Measurements from ENCODE around the gene RSPH1. TPM values are rescaled to one million over a fixed set of nuclear protein-coding genes. Genes with fewer than 3 reads are reported as not detected.

RSPH1 gene
- total and polyA plus RNA-seq, 4 donors, result 0.09 to 0.17 (median 0.16) TPM; not detected in 1

DNA sequence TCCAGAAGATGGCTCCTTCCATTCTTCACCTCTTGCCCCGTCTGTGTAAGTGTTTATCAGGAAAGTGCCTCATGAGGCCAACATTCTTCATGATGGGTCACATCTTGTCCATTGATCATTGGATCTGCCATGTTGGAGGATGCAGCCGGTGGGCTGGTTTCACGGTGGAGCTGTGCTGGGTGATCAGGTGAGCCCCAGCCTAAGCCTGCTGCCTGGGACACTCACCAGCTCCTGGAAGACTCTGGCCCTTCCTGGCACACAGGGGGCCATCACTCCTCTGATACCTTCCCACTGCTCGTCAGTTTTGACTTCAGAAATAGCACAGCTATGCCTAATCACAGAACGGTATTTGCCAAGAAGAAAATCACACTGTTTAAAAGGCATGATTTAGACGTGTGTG is 54.1 kb downstream of the RSPH1 start:
- Histone ChIP-seq H3K27me3 (ENCODE audit: control insufficient read depth in 4 of 4, insufficient read depth in 4 of 4, low read length in 3 of 4) (peaks cover 0 to 3% (median 0%) of the 10 kb centered on the region in 4 donors), H3K4me1 (ENCODE audit: control insufficient read depth in 4 of 4, insufficient read depth in 4 of 4, low read length in 3 of 4) (no peaks in the 10 kb centered on the region), H3K9me3 (ENCODE audit: control insufficient read depth in 4 of 4, low read length in 3 of 4) (no peaks in the 10 kb centered on the region), H3K9ac (ENCODE audit: low read depth in 1 of 2, low read length in 2 of 2) (no peak overlapping the region), H3K4me3 (ENCODE audit: low read depth in 1 of 3, low read length in 3 of 3) (no peak overlapping the region), H3K36me3 (ENCODE audit: control insufficient read depth in 4 of 4, insufficient read depth in 3 of 4, low read depth in 1 of 4, low read length in 3 of 4) (no peaks in the 10 kb centered on the region), H3K27ac (ENCODE audit: low read depth in 1 of 2, low read length in 2 of 2) (no peak overlapping the region)
- WGBS, result 75% methylated on average over 6 of the region's 6 CpGs
- TF ChIP-seq, protein P1, sequence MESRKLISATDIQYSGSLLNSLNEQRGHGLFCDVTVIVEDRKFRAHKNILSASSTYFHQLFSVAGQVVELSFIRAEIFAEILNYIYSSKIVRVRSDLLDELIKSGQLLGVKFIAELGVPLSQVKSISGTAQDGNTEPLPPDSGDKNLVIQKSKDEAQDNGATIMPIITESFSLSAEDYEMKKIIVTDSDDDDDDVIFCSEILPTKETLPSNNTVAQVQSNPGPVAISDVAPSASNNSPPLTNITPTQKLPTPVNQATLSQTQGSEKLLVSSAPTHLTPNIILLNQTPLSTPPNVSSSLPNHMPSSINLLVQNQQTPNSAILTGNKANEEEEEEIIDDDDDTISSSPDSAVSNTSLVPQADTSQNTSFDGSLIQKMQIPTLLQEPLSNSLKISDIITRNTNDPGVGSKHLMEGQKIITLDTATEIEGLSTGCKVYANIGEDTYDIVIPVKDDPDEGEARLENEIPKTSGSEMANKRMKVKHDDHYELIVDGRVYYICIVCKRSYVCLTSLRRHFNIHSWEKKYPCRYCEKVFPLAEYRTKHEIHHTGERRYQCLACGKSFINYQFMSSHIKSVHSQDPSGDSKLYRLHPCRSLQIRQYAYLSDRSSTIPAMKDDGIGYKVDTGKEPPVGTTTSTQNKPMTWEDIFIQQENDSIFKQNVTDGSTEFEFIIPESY (IDR thresholded peaks at IDR 0.05), result no peak
- TF ChIP-seq, protein P2, sequence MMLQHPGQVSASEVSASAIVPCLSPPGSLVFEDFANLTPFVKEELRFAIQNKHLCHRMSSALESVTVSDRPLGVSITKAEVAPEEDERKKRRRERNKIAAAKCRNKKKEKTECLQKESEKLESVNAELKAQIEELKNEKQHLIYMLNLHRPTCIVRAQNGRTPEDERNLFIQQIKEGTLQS (IDR thresholded peaks at IDR 0.05), result no peak
- TF ChIP-seq FOXA2 (IDR thresholded peaks at IDR 0.05), result no peak
- no peak for DNase-seq (ENCODE audit: low spot score)

DNA sequence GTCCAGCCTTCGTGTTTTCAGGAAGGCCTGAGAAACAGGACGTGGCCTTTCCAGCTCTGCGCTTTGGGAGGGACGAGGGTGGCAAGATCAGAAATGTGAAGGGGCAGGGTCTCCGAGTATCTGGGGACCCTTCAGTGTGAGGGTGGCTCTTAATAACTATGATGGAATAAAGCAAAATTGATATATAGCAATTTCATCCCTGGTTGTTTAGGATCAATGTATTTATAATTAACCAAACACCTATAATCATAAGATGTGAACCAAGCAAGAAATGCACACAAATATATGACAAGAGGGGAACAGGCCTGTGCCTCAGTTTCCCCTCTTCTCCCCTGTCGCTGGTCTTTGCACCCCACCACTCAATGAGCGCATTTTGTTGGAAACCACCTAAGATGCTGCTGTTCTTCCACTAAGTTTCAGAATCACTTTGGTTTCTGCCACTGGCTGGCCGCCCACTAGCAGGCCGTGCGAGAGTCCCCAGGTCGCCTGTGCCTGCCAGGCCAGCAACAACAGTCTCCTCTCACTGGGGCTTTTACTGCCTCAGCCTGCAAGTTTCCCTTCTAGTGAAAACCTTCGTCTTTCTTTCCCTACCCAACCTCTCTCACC is 55.7 kb downstream of the RSPH1 start:
- 81% methylated on average over 12 of the region's 12 CpGs for WGBS
- H3K9ac ChIP-seq (ENCODE audit: low read depth in 1 of 2, low read length in 2 of 2), result no peak overlapping the region
- no peaks in the 10 kb centered on the region for H3K9me3 ChIP-seq (ENCODE audit: control insufficient read depth in 4 of 4, low read length in 3 of 4)
- H3K4me1 ChIP-seq (ENCODE audit: control insufficient read depth in 4 of 4, insufficient read depth in 4 of 4, low read length in 3 of 4), result no peaks in the 10 kb centered on the region
- H3K27me3 ChIP-seq (ENCODE audit: control insufficient read depth in 4 of 4, insufficient read depth in 4 of 4, low read length in 3 of 4), result peaks cover 0 to 3% (median 0%) of the 10 kb centered on the region in 4 donors
- TF ChIP-seq GABPA (IDR thresholded peaks at IDR 0.05 in 1 of 2, conservative IDR thresholded peaks at IDR 0.05 in 1 of 2), result no peak
- TF ChIP-seq HNF4G (IDR thresholded peaks at IDR 0.05), result no peak
- no peak for TF ChIP-seq TAF1 (conservative IDR thresholded peaks at IDR 0.05)
- TF ChIP-seq RXRA (IDR thresholded peaks at IDR 0.05), result no peak
- TF ChIP-seq, protein P3, sequence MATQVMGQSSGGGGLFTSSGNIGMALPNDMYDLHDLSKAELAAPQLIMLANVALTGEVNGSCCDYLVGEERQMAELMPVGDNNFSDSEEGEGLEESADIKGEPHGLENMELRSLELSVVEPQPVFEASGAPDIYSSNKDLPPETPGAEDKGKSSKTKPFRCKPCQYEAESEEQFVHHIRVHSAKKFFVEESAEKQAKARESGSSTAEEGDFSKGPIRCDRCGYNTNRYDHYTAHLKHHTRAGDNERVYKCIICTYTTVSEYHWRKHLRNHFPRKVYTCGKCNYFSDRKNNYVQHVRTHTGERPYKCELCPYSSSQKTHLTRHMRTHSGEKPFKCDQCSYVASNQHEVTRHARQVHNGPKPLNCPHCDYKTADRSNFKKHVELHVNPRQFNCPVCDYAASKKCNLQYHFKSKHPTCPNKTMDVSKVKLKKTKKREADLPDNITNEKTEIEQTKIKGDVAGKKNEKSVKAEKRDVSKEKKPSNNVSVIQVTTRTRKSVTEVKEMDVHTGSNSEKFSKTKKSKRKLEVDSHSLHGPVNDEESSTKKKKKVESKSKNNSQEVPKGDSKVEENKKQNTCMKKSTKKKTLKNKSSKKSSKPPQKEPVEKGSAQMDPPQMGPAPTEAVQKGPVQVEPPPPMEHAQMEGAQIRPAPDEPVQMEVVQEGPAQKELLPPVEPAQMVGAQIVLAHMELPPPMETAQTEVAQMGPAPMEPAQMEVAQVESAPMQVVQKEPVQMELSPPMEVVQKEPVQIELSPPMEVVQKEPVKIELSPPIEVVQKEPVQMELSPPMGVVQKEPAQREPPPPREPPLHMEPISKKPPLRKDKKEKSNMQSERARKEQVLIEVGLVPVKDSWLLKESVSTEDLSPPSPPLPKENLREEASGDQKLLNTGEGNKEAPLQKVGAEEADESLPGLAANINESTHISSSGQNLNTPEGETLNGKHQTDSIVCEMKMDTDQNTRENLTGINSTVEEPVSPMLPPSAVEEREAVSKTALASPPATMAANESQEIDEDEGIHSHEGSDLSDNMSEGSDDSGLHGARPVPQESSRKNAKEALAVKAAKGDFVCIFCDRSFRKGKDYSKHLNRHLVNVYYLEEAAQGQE (IDR thresholded peaks at IDR 0.05), result no peak
- TF ChIP-seq HNF4A (conservative IDR thresholded peaks at IDR 0.05), result no peak
- TF ChIP-seq, protein P4, sequence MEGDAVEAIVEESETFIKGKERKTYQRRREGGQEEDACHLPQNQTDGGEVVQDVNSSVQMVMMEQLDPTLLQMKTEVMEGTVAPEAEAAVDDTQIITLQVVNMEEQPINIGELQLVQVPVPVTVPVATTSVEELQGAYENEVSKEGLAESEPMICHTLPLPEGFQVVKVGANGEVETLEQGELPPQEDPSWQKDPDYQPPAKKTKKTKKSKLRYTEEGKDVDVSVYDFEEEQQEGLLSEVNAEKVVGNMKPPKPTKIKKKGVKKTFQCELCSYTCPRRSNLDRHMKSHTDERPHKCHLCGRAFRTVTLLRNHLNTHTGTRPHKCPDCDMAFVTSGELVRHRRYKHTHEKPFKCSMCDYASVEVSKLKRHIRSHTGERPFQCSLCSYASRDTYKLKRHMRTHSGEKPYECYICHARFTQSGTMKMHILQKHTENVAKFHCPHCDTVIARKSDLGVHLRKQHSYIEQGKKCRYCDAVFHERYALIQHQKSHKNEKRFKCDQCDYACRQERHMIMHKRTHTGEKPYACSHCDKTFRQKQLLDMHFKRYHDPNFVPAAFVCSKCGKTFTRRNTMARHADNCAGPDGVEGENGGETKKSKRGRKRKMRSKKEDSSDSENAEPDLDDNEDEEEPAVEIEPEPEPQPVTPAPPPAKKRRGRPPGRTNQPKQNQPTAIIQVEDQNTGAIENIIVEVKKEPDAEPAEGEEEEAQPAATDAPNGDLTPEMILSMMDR (IDR thresholded peaks at IDR 0.05; ENCODE audit: low read depth, low read length, missing input control), result no peak
- TF ChIP-seq JUND (IDR thresholded peaks at IDR 0.05), result no peak
- TF ChIP-seq SP1 (IDR thresholded peaks at IDR 0.05), result no peak
- TF ChIP-seq, protein P5, sequence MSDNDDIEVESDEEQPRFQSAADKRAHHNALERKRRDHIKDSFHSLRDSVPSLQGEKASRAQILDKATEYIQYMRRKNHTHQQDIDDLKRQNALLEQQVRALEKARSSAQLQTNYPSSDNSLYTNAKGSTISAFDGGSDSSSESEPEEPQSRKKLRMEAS (IDR thresholded peaks at IDR 0.05), result no peak
- no peak for TF ChIP-seq EGR1 (IDR thresholded peaks at IDR 0.05; ENCODE audit: low read depth in 2 of 2)
- no peak for TF ChIP-seq FOXA2 (IDR thresholded peaks at IDR 0.05)
- TF ChIP-seq NR2F2 (IDR thresholded peaks at IDR 0.05), result no peak
- TF ChIP-seq, protein P2 (IDR thresholded peaks at IDR 0.05), result no peak
- TF ChIP-seq, protein P1 (IDR thresholded peaks at IDR 0.05), result no peak
- TF ChIP-seq FOXA1 (IDR thresholded peaks at IDR 0.05), result no peak
- H3K36me3 ChIP-seq (ENCODE audit: control insufficient read depth in 4 of 4, insufficient read depth in 3 of 4, low read depth in 1 of 4, low read length in 3 of 4), result no peaks in the 10 kb centered on the region
- no peak overlapping the region for H3K27ac ChIP-seq (ENCODE audit: low read depth in 1 of 2, low read length in 2 of 2)
- no peak for DNase-seq (ENCODE audit: low spot score)
- no peak overlapping the region for H3K4me3 ChIP-seq (ENCODE audit: low read depth in 1 of 3, low read length in 3 of 3)
